ENCODE data around the gene IGBP1.
"Not testable (repeated sequence)": the region's sequence is repeated elsewhere in the genome, so short reads cannot be mapped to it uniquely, and the experiment has no call there.

Gene IGBP1

GRCh38 chrX:70133303-70134115 is at the start of gene IGBP1:
Gene IGBP1 (plus strand): TSS chrX:70133447. CDS start chrX:70133948, 501 bp downstream.
- peak; percentile 83 for DNase-seq

GRCh38 chrX:70084592-70085240 is 48.5 kb upstream of the IGBP1 start:
- DNase-seq: no peak

- peak; percentile 35 for DNase-seq
Observed at GRCh38 chrX:70087857-70088630, 45.2 kb upstream of the IGBP1 start.

- DNase-seq: no peak
Observed at GRCh38 chrX:70088751-70089150, 44.5 kb upstream of the IGBP1 start.

GRCh38 chrX:70089604-70090297 is 43.5 kb upstream of the IGBP1 start:
- no peak for DNase-seq

- no peak for DNase-seq
Observed at GRCh38 chrX:70092247-70092646, 41.0 kb upstream of the IGBP1 start.

GRCh38 chrX:70096052-70096451 is 37.2 kb upstream of the IGBP1 start:
- DNase-seq: peak; percentile 1

GRCh38 chrX:70105229-70105628 is 28.0 kb upstream of the IGBP1 start:
- DNase-seq: no peak

GRCh38 chrX:70111436-70112026 is 21.7 kb upstream of the IGBP1 start:
- not testable (repeated sequence) for DNase-seq

GRCh38 chrX:70117738-70118137 is 15.5 kb upstream of the IGBP1 start:
- peak; percentile 70 for DNase-seq

- DNase-seq: not testable (repeated sequence)
Observed at GRCh38 chrX:70123014-70123413, 10.2 kb upstream of the IGBP1 start.

GRCh38 chrX:70124678-70125077 is 8.6 kb upstream of the IGBP1 start:
- no peak for DNase-seq

- no peak for DNase-seq
Observed at GRCh38 chrX:70128071-70128470, 5.2 kb upstream of the IGBP1 start.

- DNase-seq: no peak
Observed at GRCh38 chrX:70129816-70130215, 3.4 kb upstream of the IGBP1 start.

GRCh38 chrX:70132224-70132623 is 1.0 kb upstream of the IGBP1 start:
- DNase-seq: no peak

- DNase-seq: no peak
Observed at GRCh38 chrX:70132877-70133302, 357 bp upstream of the IGBP1 start.

GRCh38 chrX:70134116-70134477 is 850 bp downstream of the IGBP1 start:
- DNase-seq: no peak

GRCh38 chrX:70138622-70139021 is 5.4 kb downstream of the IGBP1 start:
- DNase-seq: no peak

- DNase-seq: no peak
Observed at GRCh38 chrX:70139736-70140135, 6.5 kb downstream of the IGBP1 start.

- DNase-seq: no peak
Observed at GRCh38 chrX:70141373-70141772, 8.1 kb downstream of the IGBP1 start.

- DNase-seq: no peak
Observed at GRCh38 chrX:70166601-70167590, 33.6 kb downstream of the IGBP1 start.
